ENCODE results near the gene NFIB. TPM values are rescaled to one million over a fixed set of nuclear protein-coding genes. Genes with fewer than 3 reads are reported as not detected.
A peak's percentile ranks its signal among the peaks of the same experiment; 100 is the strongest.

The NFIB gene
- total RNA-seq, 1 donor from 2014 or later = 66.3 TPM

DNA sequence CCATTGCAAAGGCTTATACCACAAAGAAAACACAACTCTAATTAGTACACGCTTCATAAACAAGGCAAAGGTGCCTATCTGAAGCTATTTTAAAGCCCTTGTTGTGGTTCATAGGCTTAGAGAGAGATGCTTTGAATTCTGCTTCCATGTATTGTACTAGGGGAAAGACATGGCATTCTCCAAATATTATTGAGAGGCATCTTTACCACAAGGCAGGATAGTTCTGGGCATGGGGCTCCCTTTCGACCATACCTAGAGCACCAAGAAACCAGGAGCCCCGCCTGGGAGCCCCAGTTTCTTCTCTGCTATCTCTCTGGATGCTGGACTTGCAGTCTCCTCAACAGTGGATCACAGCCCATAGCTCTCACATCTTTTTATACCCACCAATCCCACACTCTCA lies 93.7 kb downstream of the NFIB start:
- Mint-ChIP-seq H3K4me1 (ENCODE audit: low read depth) (peaks cover 67% of the 10 kb centered on the region), H3K27ac (ENCODE audit: unreplicated experiment) (peak overlapping the region; percentile 90), H3K4me3 (ENCODE audit: unreplicated experiment) (no peak overlapping the region), H3K9me3 (ENCODE audit: low read depth) (no peaks in the 10 kb centered on the region), H3K36me3 (ENCODE audit: low read depth) (peaks cover 2% of the 10 kb centered on the region), H3K27me3 (ENCODE audit: low read depth) (no peaks in the 10 kb centered on the region)
- TF ChIP-seq, protein P1, sequence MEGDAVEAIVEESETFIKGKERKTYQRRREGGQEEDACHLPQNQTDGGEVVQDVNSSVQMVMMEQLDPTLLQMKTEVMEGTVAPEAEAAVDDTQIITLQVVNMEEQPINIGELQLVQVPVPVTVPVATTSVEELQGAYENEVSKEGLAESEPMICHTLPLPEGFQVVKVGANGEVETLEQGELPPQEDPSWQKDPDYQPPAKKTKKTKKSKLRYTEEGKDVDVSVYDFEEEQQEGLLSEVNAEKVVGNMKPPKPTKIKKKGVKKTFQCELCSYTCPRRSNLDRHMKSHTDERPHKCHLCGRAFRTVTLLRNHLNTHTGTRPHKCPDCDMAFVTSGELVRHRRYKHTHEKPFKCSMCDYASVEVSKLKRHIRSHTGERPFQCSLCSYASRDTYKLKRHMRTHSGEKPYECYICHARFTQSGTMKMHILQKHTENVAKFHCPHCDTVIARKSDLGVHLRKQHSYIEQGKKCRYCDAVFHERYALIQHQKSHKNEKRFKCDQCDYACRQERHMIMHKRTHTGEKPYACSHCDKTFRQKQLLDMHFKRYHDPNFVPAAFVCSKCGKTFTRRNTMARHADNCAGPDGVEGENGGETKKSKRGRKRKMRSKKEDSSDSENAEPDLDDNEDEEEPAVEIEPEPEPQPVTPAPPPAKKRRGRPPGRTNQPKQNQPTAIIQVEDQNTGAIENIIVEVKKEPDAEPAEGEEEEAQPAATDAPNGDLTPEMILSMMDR (IDR thresholded peaks at IDR 0.05) = no peak
- no peak for DNase-seq (ENCODE audit: low spot score)

DNA sequence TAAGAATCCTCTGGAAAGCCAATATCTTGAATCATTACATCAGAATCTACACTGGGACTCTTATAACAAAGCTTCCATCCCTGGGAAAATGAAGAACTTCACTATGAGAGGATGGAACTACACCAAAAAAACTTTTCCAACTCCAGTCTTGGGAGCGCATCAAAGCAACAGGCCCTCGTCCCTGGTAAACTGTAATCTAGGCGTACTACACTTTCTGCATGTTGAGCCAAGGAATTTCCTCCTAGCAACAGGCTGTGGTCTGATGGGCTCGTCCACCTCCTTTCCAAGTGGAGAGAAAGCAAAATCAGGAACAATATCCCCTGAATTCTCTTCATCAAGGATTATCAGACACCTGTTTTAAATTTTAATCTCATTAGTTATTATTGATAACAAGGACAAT lies 94.1 kb downstream of the NFIB start:
- no peak for DNase-seq (ENCODE audit: low spot score)
- Mint-ChIP-seq H3K27ac (ENCODE audit: unreplicated experiment) (peak overlapping the region; percentile 90), H3K9me3 (ENCODE audit: low read depth) (no peaks in the 10 kb centered on the region), H3K4me1 (ENCODE audit: low read depth) (peaks cover 71% of the 10 kb centered on the region), H3K4me3 (ENCODE audit: unreplicated experiment) (no peak overlapping the region), H3K27me3 (ENCODE audit: low read depth) (no peaks in the 10 kb centered on the region), H3K36me3 (ENCODE audit: low read depth) (peaks cover 2% of the 10 kb centered on the region)
- TF ChIP-seq, protein P1 (IDR thresholded peaks at IDR 0.05) = no peak

DNA sequence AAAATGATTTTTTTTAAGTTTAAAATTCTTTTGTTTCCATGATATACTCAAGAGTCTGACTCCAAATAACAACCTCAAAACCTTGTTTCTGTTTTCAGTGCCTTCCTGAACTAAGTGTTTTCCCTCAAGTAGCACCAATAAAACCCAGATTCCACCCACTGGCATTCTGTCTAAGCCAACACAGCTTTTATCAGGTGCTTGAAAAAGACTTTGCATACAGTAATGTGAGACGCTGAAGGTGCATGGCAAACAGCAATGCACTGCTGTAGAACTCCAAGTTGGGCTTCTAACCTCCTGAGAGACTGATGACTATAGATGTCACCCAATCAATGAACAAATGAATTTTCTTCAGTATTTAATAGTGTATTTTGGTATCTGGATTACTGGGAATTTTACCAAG lies 95.7 kb downstream of the NFIB start:
- TF ChIP-seq, protein P1 (IDR thresholded peaks at IDR 0.05) = no peak

DNA sequence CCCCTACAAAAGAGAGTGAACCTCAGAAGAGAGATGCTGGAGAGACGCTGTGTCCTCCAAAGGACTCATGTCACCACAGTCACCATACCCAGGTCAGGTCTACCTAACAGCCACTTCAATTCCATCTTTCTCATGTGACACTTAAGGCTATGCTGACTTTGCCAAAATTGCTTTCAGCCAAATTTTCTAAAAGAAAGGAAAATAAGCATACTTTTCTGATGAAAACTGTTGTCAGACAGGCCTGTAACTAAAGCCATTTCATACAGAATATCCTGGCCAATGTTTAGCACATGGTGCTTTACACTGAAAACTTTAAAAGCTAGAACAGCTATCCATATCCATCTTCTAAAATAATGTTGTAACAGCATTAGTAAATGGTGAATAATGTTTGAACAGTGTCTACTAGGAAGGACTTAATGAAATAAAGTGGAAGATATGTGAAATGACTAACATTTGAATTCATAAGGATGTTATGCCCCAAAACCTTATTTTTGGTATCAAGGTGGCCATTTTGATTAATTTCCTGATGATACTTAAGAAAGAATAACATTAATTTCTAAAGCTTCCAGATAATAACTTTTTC lies 97.2 kb downstream of the NFIB start:
- peaks cover 80% of the 10 kb centered on the region for H3K4me1 Mint-ChIP-seq (ENCODE audit: low read depth)
- no peaks in the 10 kb centered on the region for H3K27me3 Mint-ChIP-seq (ENCODE audit: low read depth)
- H3K27ac Mint-ChIP-seq (ENCODE audit: unreplicated experiment) = peak overlapping the region; percentile 60
- no peaks in the 10 kb centered on the region for H3K36me3 Mint-ChIP-seq (ENCODE audit: low read depth)
- no peak for DNase-seq (ENCODE audit: low spot score)
- TF ChIP-seq, protein P1 (IDR thresholded peaks at IDR 0.05) = no peak
- H3K4me3 Mint-ChIP-seq (ENCODE audit: unreplicated experiment) = no peak overlapping the region
- H3K9me3 Mint-ChIP-seq (ENCODE audit: low read depth) = no peaks in the 10 kb centered on the region

More for the DNA sequence above, 95.7 kb downstream of the NFIB start:
- Mint-ChIP-seq H3K36me3 (ENCODE audit: low read depth) (no peaks in the 10 kb centered on the region), H3K27me3 (ENCODE audit: low read depth) (no peaks in the 10 kb centered on the region), H3K27ac (ENCODE audit: unreplicated experiment) (no peak overlapping the region), H3K4me3 (ENCODE audit: unreplicated experiment) (no peak overlapping the region), H3K4me1 (ENCODE audit: low read depth) (peaks cover 83% of the 10 kb centered on the region), H3K9me3 (ENCODE audit: low read depth) (no peaks in the 10 kb centered on the region)
- DNase-seq (ENCODE audit: low spot score) = no peak

DNA sequence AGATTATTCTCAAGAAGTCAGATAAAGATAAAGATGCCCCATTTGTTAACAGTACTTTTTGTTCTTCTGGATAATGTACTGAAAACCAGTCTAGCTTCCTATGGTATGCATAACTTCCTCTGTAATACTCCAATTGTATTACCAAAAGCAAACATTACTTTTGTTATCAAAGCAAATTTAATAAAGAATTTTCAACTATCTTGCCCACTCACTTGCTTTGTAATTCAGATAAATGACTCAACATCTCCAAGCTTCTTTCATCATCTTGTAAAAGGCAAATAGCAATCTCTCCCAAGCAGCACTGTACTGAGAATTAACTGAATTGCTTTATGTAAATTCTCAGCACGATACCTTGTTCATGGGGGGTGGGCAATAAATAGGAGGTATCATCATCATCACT lies 98.3 kb downstream of the NFIB start:
- Mint-ChIP-seq H3K27ac (ENCODE audit: unreplicated experiment) (peak overlapping the region; percentile 28), H3K27me3 (ENCODE audit: low read depth) (no peaks in the 10 kb centered on the region), H3K9me3 (ENCODE audit: low read depth) (no peaks in the 10 kb centered on the region), H3K4me1 (ENCODE audit: low read depth) (peaks cover 73% of the 10 kb centered on the region), H3K4me3 (ENCODE audit: unreplicated experiment) (no peak overlapping the region), H3K36me3 (ENCODE audit: low read depth) (no peaks in the 10 kb centered on the region)
- no peak for DNase-seq (ENCODE audit: low spot score)
- TF ChIP-seq, protein P1 (IDR thresholded peaks at IDR 0.05) = no peak
